CD4-positive, alpha-beta T cell (primary cell): ENCODE measurements around the gene RCN2. TPM values are rescaled to one million over a fixed set of nuclear protein-coding genes. Genes with fewer than 3 reads are reported as not detected.

Experiments
- ATAC-seq: fragments of 200-7000 bp; cut with Tn5 transposase; one replicate; pipeline ENCODE4 v1.10.0; 2022; ENCODE audit warnings: mild to moderate bottlenecking; ENCODE audit not compliant: poor library complexity
- CTCF ChIA-PET: fragments of 350-600 bp; sonication (Branson Sonifier 250); formaldehyde crosslinking; loops from one replicate; lab custom pipeline; 2021; ENCODE audit warnings: antibody characterized with exemption, inconsistent platforms; lab: Charles Lee
- POLR2A ChIA-PET: fragments of 350-600 bp; sonication (Branson Sonifier 250); formaldehyde crosslinking; loops from one replicate; lab custom pipeline; 2021; ENCODE audit warnings: antibody characterized with exemption, inconsistent platforms; lab: Charles Lee
- DNase-seq, 14 experiments: peaks; one replicate each; pipeline ENCODE4 v3.0.0-alpha.2; 2013 to 2020; ENCODE audit warnings: mixed read lengths in 2 of 14
- H3K27ac ChIP-seq, 2 donors: one replicate each; pipeline versions ENCODE4 v1.5.1 to v1.7.0; 2013; ENCODE audit warnings: low read length in 2 of 2, low read depth in 1 of 2, mild to moderate bottlenecking in 1 of 2
- H3K27me3 ChIP-seq, 2 experiments: 1 replicate in 1 of 2; 2 replicates in 1 of 2; pipeline versions ENCODE4 v1.6.1 to v1.7.0; 2013; ENCODE audit warnings: low read length in 2 of 2, control low read depth in 1 of 2, mild to moderate bottlenecking in 1 of 2, moderate library complexity in 1 of 2; ENCODE audit not compliant: insufficient read depth in 2 of 2, control insufficient read depth in 1 of 2
- H3K36me3 ChIP-seq: one replicate; pipeline ENCODE4 v1.6.1; 2013; ENCODE audit warnings: low read length, control low read depth; ENCODE audit not compliant: insufficient read depth
- H3K4me1 ChIP-seq: one replicate; pipeline ENCODE4 v1.6.1; 2013; ENCODE audit warnings: low read length, control low read depth; ENCODE audit not compliant: insufficient read depth
- H3K4me3 ChIP-seq: one replicate; pipeline ENCODE4 v1.5.1; 2013; ENCODE audit warnings: mild to moderate bottlenecking, low read length, moderate library complexity
- H3K9me3 ChIP-seq, 2 experiments: 1 replicate in 1 of 2; 2 replicates in 1 of 2; pipeline versions ENCODE4 v1.6.1 to v1.7.0; 2013; ENCODE audit warnings: low read length in 2 of 2, mild to moderate bottlenecking in 2 of 2, control low read depth in 1 of 2, moderate library complexity in 1 of 2; ENCODE audit not compliant: control insufficient read depth in 1 of 2, insufficient read depth in 1 of 2
- H3K27ac Mint-ChIP-seq: one replicate; pipeline ENCODE4 v1.8.0; 2020; ENCODE audit warnings: mixed read lengths
- H3K27me3 Mint-ChIP-seq: one replicate; pipeline ENCODE4 v1.8.0; 2021; ENCODE audit warnings: mixed read lengths
- H3K36me3 Mint-ChIP-seq: one replicate; pipeline ENCODE4 v1.8.0; 2021; ENCODE audit warnings: low read depth, mixed read lengths
- H3K4me1 Mint-ChIP-seq: one replicate; pipeline ENCODE4 v1.8.0; 2021; ENCODE audit warnings: low read depth, mixed read lengths
- H3K4me3 Mint-ChIP-seq: one replicate; pipeline ENCODE4 v1.8.0; 2020; ENCODE audit warnings: mild to moderate bottlenecking, mixed read lengths
- H3K9me3 Mint-ChIP-seq: one replicate; pipeline ENCODE4 v1.8.0; 2020; ENCODE audit warnings: mixed read lengths
- CTCF ChIP-seq: fragments of 200-600 bp; IDR thresholded peaks from one replicate; pipeline ENCODE4 v1.8.0; 2022; ENCODE audit warnings: antibody characterized with exemption, mild to moderate bottlenecking
- intact Hi-C, 2 experiments: fragments of 100-400 bp; cut with DNase I in 1 of 2; cut with micrococcal nuclease in 1 of 2; formaldehyde crosslinking; loops; one replicate each; pipeline versions ENCODE4 v1.15.1 to v1.9.0; 2023 to 2025; cut with DNase I, micrococcal nuclease
- total RNA-seq, 174 experiments: library from RNA in 2 of 174; stranded (reverse) in 2 of 174; gene quantifications; one replicate each; pipeline ENCODE4 v1.2.3 and lab custom pipeline; 2021 to 2026

RCN2 gene
- total RNA-seq, 2 experiments from 2014 or later: 18.1 to 19.1 TPM

GRCh38 chr15:76988867-76989780 lies 57.6 kb downstream of the RCN2 start:
- intact Hi-C loops: no loop called here
- DNase-seq: peak in 1 of 14 experiments; percentile 28
- POLR2A ChIA-PET: interaction anchor here (1.0 to 1.2 kb wide), 3 partner anchors 8 to 29 kb away, joined by 3 to 4 read pairs (median 3); no protein-coding TSS in a partner anchor
- no peaks in the 10 kb centered on the region for H3K27me3 Mint-ChIP-seq
- peak overlapping the region; percentile 23 for H3K27ac Mint-ChIP-seq
- no peaks in the 10 kb centered on the region for H3K36me3 Mint-ChIP-seq
- CTCF ChIA-PET: interaction anchor here (1.2 kb wide), 1 partner anchor 16 kb away, joined by 4 read pairs; no protein-coding TSS in a partner anchor
- Histone ChIP-seq H3K27ac (no peak overlapping the region), H3K36me3 (no peaks in the 10 kb centered on the region), H3K27me3 (no peaks in the 10 kb centered on the region), H3K4me3 (no peak overlapping the region), H3K4me1 (peaks cover 49% of the 10 kb centered on the region), H3K9me3 (no peaks in the 10 kb centered on the region)
- H3K9me3 Mint-ChIP-seq: no peaks in the 10 kb centered on the region
- H3K4me3 Mint-ChIP-seq: no peak overlapping the region
- no peak for TF ChIP-seq CTCF
- peaks cover 38% of the 10 kb centered on the region for H3K4me1 Mint-ChIP-seq
- ATAC-seq: peak; percentile 10

- CTCF ChIA-PET: no interaction called here
- DNase-seq: peak in 1 of 14 experiments; percentile 29
- H3K4me1 Mint-ChIP-seq: peaks cover 57% of the 10 kb centered on the region
- H3K4me3 ChIP-seq: no peak overlapping the region
- POLR2A ChIA-PET: no interaction called here
- H3K36me3 ChIP-seq: no peaks in the 10 kb centered on the region
- H3K36me3 Mint-ChIP-seq: no peaks in the 10 kb centered on the region
- H3K9me3 ChIP-seq: no peaks in the 10 kb centered on the region
- no peaks in the 10 kb centered on the region for H3K9me3 Mint-ChIP-seq
- H3K27ac Mint-ChIP-seq: peak overlapping the region; percentile 98
- peaks cover 63% of the 10 kb centered on the region for H3K4me1 ChIP-seq
- ATAC-seq: no peak
- TF ChIP-seq CTCF: no peak
- H3K27ac ChIP-seq: no peak overlapping the region
- no peaks in the 10 kb centered on the region for H3K27me3 ChIP-seq
- intact Hi-C loops: loop anchor here in 1 of 2 experiments (5.0 to 10.0 kb wide), 2 partner anchors 84 to 434 kb away; partner anchors contain the start of genes HMG20A, PEAK1 and SCAPER
- H3K4me3 Mint-ChIP-seq: no peak overlapping the region
- H3K27me3 Mint-ChIP-seq: no peaks in the 10 kb centered on the region
Observed at GRCh38 chr15:76991048-76991447, 59.5 kb downstream of the RCN2 start.

- no peaks in the 10 kb centered on the region for H3K27me3 ChIP-seq
- intact Hi-C loops: loop anchor here in 1 of 2 experiments (5.0 to 10.0 kb wide), 2 partner anchors 85 to 433 kb away; partner anchors contain the start of genes HMG20A, PEAK1 and SCAPER
- no peaks in the 10 kb centered on the region for H3K36me3 ChIP-seq
- DNase-seq (peak in 2 of 14 experiments; percentile 27 to 51), ATAC-seq (no peak)
- H3K27ac ChIP-seq: no peak overlapping the region
- no peak overlapping the region for H3K4me3 ChIP-seq
- Mint-ChIP-seq H3K27me3 (no peaks in the 10 kb centered on the region), H3K9me3 (no peaks in the 10 kb centered on the region), H3K4me1 (peaks cover 59% of the 10 kb centered on the region), H3K4me3 (no peak overlapping the region), H3K27ac (peak overlapping the region; percentile 98), H3K36me3 (peaks cover 2% of the 10 kb centered on the region)
- TF ChIP-seq CTCF: no peak
- CTCF ChIA-PET: no interaction called here
- H3K4me1 ChIP-seq: peaks cover 68% of the 10 kb centered on the region
- no peaks in the 10 kb centered on the region for H3K9me3 ChIP-seq
- POLR2A ChIA-PET: no interaction called here
Observed at GRCh38 chr15:76991741-76992645, 60.4 kb downstream of the RCN2 start.
